Measurements from ENCODE around the gene COL5A1.

- TF ChIP-seq PATZ1 (CRISPR knock-in tag; IDR thresholded peaks at IDR 0.05; ENCODE audit: borderline replicate concordance) (no peak), CSRNP3 (CRISPR knock-in tag; IDR thresholded peaks at IDR 0.05) (no peak), BACH2 (CRISPR knock-in tag; IDR thresholded peaks at IDR 0.05; ENCODE audit: borderline replicate concordance) (no peak), ZNF565 (CRISPR knock-in tag; conservative IDR thresholded peaks at IDR 0.05; ENCODE audit: low read depth) (no peak), CREB5 (CRISPR knock-in tag; IDR thresholded peaks at IDR 0.05; ENCODE audit: low read depth) (no peak), ZFP3 (CRISPR knock-in tag; IDR thresholded peaks at IDR 0.05) (no peak), ARNTL (CRISPR knock-in tag; IDR thresholded peaks at IDR 0.05; ENCODE audit: borderline replicate concordance, low read depth) (no peak), RARB (CRISPR knock-in tag; IDR thresholded peaks at IDR 0.05) (no peak), TCF4 (CRISPR knock-in tag; IDR thresholded peaks at IDR 0.05; ENCODE audit: borderline replicate concordance) (no peak)
These were observed 34.5 kb upstream of the COL5A1 start for GRCh38 chr9:134606951-134607731.

Data from SK-N-SH treated with all-trans-retinoic acid at 6 μM for 48 hours (cell line).